ENCODE data around the gene STK16.

GRCh38 chr2:219272995-219273394 lies 27.7 kb downstream of the STK16 start:
- TF ChIP-seq CTCF (IDR thresholded peaks at IDR 0.05; ENCODE audit: low read depth, low read length) (no peak), EZH2phosphoT487 (IDR thresholded peaks at IDR 0.05; ENCODE audit: low read depth) (no peak)
